Activated CD8-positive, alpha-beta memory T cell treated with anti-CD3 and anti-CD28 coated beads for 1 hour (primary cell): Measurements from ENCODE around the gene TAGLN2.
A peak's percentile ranks its signal among the peaks of the same experiment; 100 is the strongest.

Experiments
- DNase-seq, 2 donors: peaks; one replicate each; pipeline ENCODE4 v3.0.0-alpha.2; 2020; ENCODE audit warnings: low read depth in 1 of 2; ENCODE audit errors: extremely low read depth in 1 of 2

TAGLN2 gene

GRCh38 chr1:159923203-159924024, 1.9 kb downstream of the TAGLN2 start:
- DNase-seq = peak; percentile 75 to 92

DNA sequence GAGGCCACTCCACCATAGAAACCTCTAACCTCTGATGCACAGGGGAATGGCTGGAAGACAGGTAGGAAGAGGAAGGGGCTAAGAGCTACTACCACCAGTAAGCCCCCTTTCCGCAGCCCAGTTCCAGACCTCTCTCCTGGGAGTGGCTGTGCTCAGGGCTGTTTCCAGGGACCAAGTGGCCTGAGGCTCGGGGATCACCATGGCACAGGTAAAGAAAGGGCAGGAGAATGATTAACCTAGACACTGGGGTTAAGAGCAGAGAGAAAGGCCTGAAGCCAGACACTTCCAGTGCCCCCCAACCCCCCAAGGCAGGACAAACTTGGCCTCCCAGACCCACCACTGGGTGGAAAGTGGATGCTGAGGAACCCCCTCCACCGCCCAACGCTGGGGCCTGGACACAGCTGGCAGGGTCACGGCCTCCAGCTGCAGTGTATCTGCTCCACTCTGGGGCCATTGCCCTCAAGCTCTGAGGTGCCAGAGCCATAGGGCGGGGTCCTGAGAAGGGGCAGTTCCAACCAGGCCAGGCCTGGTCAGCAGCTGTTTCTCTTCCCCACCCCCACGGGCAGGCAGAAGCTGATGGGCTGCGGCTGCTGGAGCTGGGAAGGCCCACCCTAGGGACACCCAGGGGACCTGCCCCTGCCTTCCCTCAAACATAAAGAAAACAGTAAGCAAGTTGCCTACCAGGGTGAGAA, 2.6 kb downstream of the TAGLN2 start:
- DNase-seq = no peak

DNA sequence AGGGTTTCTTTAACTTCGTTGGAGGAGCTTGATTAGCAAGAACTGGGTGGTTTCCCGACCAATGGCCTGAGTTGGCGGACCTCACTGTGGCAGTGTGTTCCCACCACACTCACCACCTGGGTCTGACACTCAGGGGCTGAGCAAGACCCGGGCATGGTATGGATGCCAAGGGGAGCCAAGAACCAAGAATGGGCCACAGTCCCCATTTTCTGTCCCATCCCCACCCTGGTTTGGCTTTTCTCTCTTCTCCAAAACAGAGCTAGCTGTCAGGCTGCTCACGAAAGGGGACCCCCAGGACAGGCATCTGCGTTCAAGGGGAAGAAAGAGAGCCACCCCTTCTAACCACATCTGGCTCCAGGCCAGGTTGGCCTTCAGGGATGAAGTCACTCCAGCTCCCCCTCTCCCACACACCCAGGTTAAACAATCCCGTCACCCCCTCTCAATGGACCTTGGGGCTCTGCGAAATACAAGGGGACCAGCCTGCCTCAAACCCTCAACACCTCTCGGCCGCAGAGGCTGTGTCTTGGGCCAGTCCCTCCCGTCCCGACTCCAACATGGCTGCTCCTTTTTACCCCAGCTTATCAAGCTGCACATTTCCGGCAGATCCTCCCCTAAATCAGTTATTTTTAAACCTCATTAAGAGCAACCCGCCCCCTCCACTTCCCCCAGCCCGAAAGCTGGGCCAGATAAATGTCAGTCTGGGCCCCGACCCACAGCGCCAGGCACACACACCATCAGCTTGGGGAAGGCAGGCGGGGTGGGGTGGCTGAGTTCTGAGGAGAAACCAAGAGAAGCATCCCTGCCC, 3.4 kb downstream of the TAGLN2 start:
- DNase-seq = no peak

DNA sequence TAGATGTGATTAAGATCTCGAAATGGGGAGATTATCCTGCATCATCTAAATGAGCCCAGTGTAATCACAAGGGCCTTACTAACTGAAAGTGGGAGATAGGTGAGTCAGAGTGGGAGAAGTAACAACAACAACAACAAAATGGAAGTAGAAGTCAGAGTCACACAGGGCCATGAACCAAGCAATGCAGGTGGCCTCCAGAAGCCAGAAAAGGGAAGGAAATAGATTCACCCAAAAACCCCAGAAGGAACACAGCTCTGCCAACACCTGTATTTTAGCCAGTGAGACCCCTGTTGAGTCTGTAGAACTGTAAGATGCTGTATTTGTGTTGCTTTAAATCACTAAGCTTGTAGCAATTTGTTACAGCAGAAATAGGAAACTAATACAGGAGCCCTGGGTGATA, 4.1 kb downstream of the TAGLN2 start:
- no peak for DNase-seq

DNA sequence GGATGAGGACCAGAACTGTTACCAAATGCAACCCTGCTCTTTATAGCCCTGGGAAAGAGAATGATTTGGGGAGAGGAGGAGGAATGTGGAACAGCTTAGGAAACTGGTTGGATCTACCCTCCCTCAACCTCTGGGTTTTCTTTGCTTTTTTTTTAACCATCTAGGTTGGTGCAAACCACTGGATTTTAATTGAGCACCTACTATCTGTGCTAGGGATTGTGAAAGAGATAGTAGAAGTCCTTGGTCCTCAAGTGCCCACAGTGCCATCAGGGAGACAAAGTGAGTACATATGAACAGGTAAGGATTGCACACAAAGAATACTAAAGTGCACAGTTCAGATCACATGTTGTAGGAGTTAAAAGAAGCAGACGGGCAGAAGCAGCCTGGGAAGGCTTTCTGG, 4.7 kb downstream of the TAGLN2 start:
- DNase-seq = no peak

DNA sequence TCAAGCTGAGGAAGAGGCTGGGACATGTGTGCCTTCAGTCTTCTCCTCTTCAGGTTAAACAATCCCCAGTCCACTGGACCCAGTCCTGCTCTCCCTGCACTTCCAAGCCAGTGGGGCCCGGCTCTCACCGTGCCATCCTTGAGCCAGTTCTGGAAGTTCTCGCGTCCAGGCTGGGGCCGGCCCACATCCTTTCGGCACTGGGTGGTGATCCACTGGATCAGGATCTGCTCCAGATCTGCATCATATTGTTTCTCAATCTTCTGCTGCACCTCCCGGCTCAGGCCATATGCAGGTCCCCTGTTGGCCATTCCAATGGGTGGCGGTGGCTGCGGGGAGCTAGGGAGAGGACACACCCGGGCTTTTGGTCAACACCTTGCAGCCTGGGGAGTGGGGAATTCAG, 5.1 kb downstream of the TAGLN2 start:
- no peak for DNase-seq

- DNase-seq = no peak
Measured at GRCh38 chr1:159919236-159919865, 6.0 kb downstream of the TAGLN2 start.

DNA sequence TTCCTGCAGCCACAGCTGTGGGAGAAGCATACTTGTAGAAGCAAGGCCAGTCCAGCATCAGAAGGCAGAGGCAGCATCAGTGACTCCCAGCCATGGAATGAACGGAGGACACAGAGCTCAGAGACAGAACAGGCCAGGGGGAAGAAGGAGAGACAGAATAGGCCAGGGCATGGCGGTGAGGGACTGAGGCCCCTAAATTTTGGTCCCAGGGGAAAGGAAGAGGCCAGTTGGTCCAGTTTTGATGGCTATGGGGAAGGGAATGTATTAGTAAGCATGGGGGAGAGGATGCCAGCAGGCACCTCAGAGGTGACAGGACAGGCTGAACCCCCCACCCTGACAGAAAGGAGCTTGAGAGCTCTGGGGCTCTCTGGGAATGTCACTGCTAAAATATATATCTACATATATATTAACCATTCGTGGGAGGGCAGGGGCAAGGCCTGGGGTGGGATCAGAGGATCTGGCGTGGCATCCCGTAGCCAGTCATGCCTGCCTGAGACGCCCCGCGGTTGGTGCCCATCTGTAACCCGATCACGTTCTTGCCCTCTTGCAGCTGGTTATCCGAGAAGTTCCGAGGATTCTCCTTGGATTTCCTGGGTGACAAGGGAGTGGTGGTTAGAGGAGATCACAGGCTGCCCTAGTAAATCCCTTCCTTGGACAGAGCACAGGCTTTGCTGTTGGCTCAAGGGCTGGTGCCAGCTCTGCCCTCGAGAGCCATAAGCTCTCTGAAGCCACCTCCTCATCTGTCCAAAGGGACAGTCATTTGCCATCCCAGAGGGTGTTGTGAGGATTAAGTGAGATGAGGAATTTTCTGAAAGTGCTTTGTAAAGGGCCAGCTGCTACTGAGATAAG, 6.7 kb downstream of the TAGLN2 start:
- DNase-seq = no peak

- no peak for DNase-seq
Measured at GRCh38 chr1:159917533-159918351, 7.6 kb downstream of the TAGLN2 start.

GRCh38 chr1:159916242-159917051, 8.9 kb downstream of the TAGLN2 start:
- DNase-seq = no peak

DNA sequence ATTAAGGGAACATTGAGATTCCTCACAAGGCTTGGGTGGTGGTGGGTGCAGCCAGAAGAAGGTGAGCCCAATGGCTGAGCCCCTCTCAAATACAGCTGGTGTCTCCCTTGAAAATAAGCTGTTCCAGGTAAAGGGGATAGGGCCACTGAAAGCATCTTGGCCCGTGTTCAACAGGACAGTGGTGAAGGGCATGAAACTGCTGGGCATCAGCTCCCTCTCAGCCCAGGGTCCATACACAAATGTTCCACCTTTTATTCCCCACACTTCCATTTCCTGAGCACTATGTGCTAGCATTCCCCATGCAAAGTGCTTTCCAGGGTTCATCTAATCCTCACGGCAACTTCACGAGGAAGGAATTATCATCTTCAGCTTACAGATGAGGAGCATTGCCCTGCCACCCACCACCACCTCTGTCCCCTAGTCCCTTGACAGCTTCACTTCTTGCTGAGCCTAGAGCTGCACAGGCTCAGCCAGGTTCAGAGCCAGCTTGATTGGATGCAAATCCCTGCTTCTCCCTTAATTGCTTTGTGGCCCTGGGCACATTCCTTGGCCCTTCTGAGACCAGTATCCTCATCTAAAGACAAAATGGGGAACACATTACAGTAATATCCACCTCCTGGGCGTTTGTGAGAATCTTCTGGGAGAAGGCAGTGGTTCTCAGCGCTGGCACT, 9.6 kb downstream of the TAGLN2 start:
- DNase-seq = no peak

GRCh38 chr1:159914252-159915018, 10.9 kb downstream of the TAGLN2 start:
- DNase-seq = no peak

DNA sequence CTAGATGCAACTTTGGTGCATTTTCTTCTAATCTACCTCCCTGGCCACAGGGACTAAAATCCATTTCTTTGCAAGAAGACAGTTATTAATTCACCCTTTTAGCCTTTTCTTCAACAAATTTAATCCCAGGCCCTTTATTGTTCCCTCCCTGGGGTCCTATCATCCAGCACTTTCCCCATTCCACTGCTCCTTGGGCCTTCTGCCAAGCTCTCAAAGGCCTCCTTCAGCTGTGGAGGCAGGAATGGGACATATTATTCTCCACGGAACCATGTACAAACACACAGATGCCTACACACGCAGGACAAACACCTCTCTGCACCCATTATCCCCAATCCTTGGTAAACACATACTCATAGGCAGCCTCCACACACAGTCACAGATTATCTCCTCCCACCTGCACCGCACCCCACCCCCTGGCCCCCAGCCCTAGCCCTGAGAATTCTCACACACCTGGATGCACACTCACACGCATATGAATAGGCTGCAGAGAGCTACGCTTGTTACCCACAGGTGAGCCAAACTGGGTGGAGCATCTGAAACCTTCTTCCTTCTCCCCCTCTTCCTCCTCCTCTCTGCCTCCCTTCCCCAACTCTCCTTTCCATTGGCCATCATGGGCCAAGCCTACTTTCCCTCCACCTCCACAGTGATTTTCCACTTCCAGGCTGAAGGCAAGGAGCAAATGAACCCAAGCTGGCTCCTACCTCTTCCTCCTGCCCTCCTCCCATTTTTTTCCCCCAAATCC, 11.7 kb downstream of the TAGLN2 start:
- DNase-seq = no peak

DNA sequence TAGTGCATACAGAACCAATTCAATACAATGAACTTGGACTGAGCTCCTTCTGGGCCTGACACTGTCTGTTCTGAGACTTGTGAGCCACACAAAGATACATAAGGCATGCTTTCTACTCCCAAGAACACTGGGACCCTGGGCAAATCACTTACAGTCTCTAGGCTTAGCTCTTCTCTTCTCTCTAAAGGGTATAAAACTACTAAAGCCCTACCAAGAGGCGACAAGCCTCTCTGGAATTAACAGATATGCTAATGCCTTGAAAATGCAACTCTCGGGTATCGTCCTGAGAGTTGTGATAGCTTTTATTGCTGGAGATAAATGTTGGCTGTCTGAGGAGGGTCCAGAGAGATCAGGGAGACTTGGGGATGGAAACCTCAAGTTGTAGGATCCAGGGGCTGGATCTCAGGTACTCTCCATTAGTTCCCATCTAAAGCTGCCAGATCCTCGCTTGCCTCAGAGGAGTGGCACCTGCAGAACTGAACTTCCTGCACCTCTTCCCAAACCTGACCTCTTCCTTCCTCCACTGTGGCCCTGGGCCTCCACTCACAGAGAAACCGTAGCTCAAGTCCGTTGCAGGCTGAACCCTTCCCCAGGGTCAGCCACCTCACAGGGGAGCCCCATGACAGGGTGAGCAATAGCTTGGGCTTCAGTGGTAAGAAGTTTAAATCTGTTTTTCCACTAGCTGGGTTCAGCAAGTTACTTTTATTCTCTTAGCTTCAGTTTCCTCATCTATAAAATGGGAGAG, 13.8 kb downstream of the TAGLN2 start:
- DNase-seq = no peak

- no peak for DNase-seq
Measured at GRCh38 chr1:159908031-159908940, 17.0 kb downstream of the TAGLN2 start.
